ENCODE measurements around the gene GBP6.
"Not testable (repeated sequence)": the region's sequence is repeated elsewhere in the genome, so short reads cannot be mapped to it uniquely, and the experiment has no call there.

The GBP6 gene, protein sequence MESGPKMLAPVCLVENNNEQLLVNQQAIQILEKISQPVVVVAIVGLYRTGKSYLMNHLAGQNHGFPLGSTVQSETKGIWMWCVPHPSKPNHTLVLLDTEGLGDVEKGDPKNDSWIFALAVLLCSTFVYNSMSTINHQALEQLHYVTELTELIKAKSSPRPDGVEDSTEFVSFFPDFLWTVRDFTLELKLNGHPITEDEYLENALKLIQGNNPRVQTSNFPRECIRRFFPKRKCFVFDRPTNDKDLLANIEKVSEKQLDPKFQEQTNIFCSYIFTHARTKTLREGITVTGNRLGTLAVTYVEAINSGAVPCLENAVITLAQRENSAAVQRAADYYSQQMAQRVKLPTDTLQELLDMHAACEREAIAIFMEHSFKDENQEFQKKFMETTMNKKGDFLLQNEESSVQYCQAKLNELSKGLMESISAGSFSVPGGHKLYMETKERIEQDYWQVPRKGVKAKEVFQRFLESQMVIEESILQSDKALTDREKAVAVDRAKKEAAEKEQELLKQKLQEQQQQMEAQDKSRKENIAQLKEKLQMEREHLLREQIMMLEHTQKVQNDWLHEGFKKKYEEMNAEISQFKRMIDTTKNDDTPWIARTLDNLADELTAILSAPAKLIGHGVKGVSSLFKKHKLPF

DNA sequence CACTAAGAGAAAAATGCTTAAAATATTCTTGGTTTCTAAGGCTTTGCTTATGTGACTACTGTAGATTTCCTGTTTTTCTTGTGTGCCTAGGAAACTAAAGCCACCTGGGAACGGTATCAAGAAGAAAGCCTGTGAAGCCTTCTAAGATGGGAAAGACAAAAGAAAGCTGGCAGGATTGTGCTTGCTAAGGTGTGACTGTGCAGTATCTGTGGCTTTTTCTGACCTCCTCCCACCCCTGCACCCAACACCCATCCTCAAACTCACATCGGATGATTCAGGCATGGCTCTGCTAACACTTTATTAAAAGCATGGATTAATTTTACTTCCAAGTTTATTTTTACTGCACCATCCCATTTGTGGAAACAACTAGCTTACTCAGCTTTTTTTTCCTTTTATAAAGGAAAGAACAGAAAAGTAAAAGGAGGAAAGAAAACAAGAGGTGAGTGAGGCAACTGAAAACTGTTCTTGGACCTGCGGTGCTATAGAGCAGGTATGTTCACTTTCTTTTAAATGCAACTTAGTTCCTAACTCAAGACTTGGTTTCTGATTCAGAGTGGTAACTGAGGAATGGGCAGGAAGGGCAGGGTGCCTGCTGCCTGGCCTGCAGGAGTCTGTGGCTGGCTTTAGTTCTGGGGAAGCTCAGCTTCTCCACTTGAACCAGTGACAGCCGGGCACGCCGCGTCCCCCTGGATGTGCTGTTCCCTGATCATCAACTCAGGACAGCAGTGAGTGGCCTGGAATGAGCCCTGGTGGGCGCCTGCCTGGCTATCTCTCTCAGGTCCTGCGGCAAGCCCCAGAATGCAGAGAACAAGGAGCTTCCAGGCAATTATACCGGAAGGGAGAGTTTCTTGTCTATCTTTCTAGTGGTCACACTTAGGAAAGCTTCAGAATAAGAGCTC is at the start of gene GBP6:
TSS of gene GBP6 (plus strand) at position 422 of the 899 bp plus-strand sequence. CDS start 4,493 bp downstream, outside the sequence.
- DNase-seq, result no peak

DNA sequence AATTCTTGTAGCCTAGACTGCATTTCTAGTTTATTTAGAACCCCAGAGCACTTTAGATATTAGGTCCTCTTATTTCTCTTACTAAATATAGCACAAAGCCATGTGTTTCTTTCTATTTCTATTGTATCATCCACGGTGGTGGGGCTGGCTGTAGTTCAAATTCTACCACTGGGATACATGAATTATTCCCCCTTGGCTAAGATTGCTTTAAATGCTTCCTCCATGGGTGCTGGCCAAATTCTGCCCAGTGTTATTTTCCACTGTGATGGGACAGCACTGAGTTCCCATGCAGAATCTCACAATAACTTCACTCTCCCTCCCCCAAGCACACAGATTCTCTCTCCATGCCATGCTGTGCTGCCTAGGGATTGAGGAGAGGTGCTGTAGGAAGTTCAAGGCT is 41.5 kb upstream of the GBP6 start:
- DNase-seq, result no peak

GRCh38 chr1:89331890-89332289 is 32.0 kb upstream of the GBP6 start:
- no peak for DNase-seq

DNA sequence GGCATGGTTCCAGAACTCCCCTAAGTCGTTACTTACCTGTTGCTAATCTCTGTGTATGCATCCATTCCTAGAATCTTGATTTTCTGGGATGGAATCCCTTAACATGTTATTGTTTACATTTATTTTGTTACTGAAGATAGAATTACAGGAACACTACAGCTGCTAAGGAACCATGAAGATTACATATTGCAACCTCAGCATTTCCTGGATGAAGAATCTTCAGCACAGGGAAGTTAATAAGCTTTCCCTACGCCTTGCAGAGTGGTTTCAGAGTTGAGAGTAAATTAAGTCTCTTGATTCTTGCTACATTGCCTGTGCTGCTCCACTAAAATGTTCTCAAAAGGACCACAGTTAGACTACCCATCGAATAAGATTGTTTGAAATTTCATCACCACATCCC is 31.4 kb upstream of the GBP6 start:
- DNase-seq, result no peak

DNA sequence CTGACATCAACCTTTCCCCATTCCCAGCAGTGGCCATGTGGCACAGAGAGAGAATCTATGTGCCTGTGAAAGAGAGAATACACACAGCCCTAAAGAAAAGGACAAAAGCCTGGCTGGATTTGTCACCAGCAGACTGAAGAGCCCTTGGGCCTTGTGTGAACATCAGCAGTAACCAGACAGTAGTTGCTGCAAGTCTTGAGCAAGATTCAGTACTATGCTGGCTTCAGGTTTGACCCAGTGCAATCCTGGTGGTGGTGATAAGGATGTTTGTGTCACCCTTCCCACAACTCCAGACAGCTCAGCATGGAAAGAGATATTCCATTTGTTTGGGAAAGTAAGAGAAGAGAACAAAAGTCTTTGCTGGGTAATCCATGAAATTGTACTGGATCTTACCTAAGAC is 28.4 kb upstream of the GBP6 start:
- DNase-seq, result no peak

- no peak for DNase-seq
Measured at GRCh38 chr1:89337903-89338302, 26.0 kb upstream of the GBP6 start.

DNA sequence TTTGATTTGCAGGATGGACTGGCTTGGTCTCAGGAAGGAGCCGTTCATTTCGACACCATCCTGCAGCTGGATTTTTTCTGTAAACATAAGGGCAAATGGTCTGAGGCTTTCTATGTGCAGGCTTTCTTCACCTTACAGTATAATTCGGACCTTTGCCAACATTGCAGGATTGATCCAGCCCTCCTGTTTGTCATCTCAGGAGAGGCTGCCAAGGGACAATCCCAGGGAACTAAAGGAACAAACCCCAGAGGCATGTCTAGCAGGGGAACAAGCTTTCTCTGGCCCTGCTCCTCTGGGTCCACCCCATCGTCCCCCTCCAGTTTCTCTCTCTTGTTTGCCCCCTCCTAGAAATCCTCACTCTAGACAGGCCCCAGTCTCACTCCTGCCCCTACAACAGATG is 24.8 kb upstream of the GBP6 start:
- no peak for DNase-seq

- DNase-seq, result not testable (repeated sequence)
Measured at GRCh38 chr1:89345479-89345878, 18.4 kb upstream of the GBP6 start.

- no peak for DNase-seq
Measured at GRCh38 chr1:89347296-89347695, 16.6 kb upstream of the GBP6 start.

GRCh38 chr1:89350298-89350697 is 13.6 kb upstream of the GBP6 start:
- DNase-seq, result no peak

- DNase-seq, result no peak
Measured at GRCh38 chr1:89351597-89352311, 12.1 kb upstream of the GBP6 start.

- no peak for DNase-seq
Measured at GRCh38 chr1:89352421-89352820, 11.4 kb upstream of the GBP6 start.

- DNase-seq, result no peak
Measured at GRCh38 chr1:89354205-89354604, 9.7 kb upstream of the GBP6 start.

DNA sequence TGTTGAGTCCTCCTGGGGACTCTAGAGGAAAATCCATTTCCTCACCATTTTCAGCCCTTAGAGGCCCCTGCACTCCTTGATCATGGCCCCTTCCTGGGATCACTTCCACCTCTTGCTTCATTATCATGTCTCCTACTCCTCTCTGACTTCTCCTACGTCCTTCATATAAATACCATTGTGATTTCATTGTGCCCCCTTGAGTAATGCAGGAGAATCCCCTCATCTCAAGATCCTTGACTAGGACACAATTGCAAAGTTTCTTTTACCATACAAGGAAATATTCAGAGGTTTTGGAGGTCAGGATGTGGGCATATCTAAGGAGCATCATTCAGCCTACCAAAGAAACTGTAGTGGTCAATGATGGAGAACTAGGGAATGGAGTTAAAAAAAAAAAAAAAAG is 8.8 kb upstream of the GBP6 start:
- DNase-seq, result no peak

DNA sequence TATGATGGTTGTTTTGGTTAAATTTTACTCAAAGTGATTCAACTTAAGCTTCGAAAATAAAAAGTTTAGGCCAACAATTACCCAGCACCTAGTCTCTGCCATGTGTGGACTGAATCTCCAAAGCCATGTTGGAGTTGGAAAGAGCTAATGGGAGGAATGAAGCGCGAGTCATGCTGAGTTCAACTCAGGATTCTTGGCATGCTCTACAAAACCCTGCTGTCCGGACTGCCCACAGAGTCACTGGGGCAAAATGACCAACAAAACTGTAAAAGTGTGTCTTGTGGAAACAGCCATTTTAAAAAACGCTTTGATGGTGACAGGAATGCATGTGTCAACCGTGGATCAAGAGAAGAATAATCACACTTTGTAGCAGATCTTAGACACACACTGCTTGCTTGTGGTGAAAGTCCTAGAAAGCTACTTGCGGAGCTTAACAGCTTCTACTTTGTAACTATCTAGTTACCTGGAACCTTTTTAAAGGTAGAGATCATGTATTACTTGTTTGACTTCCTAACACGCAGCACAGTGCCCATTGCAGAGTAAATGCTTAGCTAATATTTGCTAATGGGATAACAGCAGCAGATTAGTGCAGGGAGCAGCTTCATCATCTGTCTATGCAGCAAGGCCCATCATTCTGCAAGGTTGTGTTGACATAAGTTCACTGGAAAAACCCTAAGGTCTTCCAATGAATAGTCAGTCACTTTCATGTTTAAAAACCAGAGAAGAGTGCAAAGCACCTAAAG is 7.0 kb upstream of the GBP6 start:
- DNase-seq, result no peak

GRCh38 chr1:89358287-89358893 is 5.5 kb upstream of the GBP6 start:
- peak; percentile 76 for DNase-seq

- no peak for DNase-seq
Measured at GRCh38 chr1:89360716-89361115, 3.1 kb upstream of the GBP6 start.

DNA sequence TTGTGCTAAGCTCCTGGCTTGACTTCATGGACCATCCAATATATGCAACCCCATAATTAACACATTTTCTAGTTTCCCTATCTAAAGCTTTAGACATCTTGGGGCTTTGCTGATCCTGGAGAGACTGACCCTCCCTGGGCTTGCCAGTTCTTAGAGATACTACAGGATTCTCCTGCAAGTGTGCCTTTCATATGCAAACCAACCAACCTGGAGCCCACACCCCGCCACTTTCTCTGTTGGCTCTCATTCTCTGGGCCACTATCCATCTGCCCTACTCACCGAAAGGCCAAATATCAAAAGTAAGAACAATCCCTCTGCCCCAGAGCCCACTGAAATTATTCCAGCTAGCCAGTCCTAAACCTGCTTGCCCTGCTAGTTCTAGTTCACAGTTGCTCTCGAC is 2.2 kb upstream of the GBP6 start:
- DNase-seq, result no peak

DNA sequence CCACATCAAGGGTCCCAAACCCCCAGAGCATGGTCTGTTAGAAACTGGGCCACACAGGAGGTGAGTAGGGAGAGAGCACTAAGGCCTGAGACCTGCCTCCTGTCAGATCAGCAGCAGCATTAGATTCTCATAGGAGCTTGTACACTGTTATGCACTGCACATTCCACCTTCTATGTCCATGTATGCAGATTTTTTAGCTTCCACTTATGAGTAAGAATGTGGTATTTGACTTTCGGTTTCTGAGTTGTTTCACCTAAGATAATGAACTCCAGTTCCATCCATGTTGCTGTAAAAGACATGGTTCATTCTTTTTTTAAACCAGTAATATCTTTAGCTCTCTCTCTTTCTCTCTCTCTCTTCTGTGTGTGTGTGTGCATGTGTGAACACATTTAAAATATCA is 663 bp upstream of the GBP6 start:
- no peak for DNase-seq

GRCh38 chr1:89364954-89365550 is 1.2 kb downstream of the GBP6 start:
- DNase-seq, result no peak

GRCh38 chr1:89367221-89367620 is 3.4 kb downstream of the GBP6 start:
- DNase-seq, result no peak

Measured in midbrain (tissue), 1 donor.